ENCODE measurements around the gene APOD. TPM values are rescaled to one million over a fixed set of nuclear protein-coding genes. Genes with fewer than 3 reads are reported as not detected.

Gene APOD
- total and polyA plus RNA-seq, 2 of the 8 experiments (the other 6 are each of a cell fraction or from before 2014, with no cell fraction given): not detected

DNA sequence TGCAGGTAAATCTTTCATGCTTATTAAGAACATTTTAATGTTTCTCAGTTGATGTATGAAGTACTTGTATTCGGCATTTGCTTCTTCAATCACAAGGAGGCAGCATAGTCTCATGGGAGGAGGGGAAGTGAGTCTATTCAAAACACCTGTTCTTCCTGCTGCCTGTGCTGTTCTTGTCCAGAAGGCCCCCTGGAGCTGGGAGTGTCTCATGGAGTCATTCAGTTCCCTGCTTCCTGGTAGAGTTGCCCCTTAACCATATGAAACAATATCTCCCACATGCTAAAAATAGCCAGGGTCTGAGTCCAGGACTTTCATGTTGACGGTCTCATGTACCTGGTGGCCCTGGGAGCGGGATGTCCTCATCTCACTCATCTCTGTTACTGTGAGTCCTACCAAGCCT, 25.1 kb downstream of the APOD start (continued):
- TF ChIP-seq, protein P1, sequence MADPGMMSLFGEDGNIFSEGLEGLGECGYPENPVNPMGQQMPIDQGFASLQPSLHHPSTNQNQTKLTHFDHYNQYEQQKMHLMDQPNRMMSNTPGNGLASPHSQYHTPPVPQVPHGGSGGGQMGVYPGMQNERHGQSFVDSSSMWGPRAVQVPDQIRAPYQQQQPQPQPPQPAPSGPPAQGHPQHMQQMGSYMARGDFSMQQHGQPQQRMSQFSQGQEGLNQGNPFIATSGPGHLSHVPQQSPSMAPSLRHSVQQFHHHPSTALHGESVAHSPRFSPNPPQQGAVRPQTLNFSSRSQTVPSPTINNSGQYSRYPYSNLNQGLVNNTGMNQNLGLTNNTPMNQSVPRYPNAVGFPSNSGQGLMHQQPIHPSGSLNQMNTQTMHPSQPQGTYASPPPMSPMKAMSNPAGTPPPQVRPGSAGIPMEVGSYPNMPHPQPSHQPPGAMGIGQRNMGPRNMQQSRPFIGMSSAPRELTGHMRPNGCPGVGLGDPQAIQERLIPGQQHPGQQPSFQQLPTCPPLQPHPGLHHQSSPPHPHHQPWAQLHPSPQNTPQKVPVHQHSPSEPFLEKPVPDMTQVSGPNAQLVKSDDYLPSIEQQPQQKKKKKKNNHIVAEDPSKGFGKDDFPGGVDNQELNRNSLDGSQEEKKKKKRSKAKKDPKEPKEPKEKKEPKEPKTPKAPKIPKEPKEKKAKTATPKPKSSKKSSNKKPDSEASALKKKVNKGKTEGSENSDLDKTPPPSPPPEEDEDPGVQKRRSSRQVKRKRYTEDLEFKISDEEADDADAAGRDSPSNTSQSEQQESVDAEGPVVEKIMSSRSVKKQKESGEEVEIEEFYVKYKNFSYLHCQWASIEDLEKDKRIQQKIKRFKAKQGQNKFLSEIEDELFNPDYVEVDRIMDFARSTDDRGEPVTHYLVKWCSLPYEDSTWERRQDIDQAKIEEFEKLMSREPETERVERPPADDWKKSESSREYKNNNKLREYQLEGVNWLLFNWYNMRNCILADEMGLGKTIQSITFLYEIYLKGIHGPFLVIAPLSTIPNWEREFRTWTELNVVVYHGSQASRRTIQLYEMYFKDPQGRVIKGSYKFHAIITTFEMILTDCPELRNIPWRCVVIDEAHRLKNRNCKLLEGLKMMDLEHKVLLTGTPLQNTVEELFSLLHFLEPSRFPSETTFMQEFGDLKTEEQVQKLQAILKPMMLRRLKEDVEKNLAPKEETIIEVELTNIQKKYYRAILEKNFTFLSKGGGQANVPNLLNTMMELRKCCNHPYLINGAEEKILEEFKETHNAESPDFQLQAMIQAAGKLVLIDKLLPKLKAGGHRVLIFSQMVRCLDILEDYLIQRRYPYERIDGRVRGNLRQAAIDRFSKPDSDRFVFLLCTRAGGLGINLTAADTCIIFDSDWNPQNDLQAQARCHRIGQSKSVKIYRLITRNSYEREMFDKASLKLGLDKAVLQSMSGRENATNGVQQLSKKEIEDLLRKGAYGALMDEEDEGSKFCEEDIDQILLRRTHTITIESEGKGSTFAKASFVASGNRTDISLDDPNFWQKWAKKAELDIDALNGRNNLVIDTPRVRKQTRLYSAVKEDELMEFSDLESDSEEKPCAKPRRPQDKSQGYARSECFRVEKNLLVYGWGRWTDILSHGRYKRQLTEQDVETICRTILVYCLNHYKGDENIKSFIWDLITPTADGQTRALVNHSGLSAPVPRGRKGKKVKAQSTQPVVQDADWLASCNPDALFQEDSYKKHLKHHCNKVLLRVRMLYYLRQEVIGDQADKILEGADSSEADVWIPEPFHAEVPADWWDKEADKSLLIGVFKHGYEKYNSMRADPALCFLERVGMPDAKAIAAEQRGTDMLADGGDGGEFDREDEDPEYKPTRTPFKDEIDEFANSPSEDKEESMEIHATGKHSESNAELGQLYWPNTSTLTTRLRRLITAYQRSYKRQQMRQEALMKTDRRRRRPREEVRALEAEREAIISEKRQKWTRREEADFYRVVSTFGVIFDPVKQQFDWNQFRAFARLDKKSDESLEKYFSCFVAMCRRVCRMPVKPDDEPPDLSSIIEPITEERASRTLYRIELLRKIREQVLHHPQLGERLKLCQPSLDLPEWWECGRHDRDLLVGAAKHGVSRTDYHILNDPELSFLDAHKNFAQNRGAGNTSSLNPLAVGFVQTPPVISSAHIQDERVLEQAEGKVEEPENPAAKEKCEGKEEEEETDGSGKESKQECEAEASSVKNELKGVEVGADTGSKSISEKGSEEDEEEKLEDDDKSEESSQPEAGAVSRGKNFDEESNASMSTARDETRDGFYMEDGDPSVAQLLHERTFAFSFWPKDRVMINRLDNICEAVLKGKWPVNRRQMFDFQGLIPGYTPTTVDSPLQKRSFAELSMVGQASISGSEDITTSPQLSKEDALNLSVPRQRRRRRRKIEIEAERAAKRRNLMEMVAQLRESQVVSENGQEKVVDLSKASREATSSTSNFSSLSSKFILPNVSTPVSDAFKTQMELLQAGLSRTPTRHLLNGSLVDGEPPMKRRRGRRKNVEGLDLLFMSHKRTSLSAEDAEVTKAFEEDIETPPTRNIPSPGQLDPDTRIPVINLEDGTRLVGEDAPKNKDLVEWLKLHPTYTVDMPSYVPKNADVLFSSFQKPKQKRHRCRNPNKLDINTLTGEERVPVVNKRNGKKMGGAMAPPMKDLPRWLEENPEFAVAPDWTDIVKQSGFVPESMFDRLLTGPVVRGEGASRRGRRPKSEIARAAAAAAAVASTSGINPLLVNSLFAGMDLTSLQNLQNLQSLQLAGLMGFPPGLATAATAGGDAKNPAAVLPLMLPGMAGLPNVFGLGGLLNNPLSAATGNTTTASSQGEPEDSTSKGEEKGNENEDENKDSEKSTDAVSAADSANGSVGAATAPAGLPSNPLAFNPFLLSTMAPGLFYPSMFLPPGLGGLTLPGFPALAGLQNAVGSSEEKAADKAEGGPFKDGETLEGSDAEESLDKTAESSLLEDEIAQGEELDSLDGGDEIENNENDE (IDR thresholded peaks at IDR 0.05; ENCODE audit: insufficient replicate concordance, low read length): no peak
- no peak for TF ChIP-seq FOSL1 (IDR thresholded peaks at IDR 0.05; ENCODE audit: insufficient read depth, low read depth, low read length)
- no peak for TF ChIP-seq CHD1 (IDR thresholded peaks at IDR 0.05; ENCODE audit: low read depth, low read length)
- 0 out of 2 replicates have a peak, but pooled peaks have one; percentile 35 for TF ChIP-seq TCF12 (IDR thresholded peaks at IDR 0.05; ENCODE audit: low read depth, low read length)
